Mesenteric fat pad (tissue), 1 donor: Measurements from ENCODE around the gene RXRG. TPM values are rescaled to one million over a fixed set of nuclear protein-coding genes. Genes with fewer than 3 reads are reported as not detected.
"Not testable (repeated sequence)": the region's sequence is repeated elsewhere in the genome, so short reads cannot be mapped to it uniquely, and the experiment has no call there.

Experiments
- DNase-seq: peaks from one replicate; pipeline ENCODE4 v3.0.0-alpha.2; 2020; ENCODE audit warnings: low spot score
- long read RNA-seq: library from polyadenylated mRNA; unstranded; transcript quantifications from one replicate; pipeline ENCODE4 v2.0.0, GENCODE V29; 2020
- total RNA-seq: library from RNA; stranded (reverse); fragmentation: NEBNext Ultra II Directional; extraction: Animal tissue kit (Norgen Biotek cat#: 25700); gene quantifications from one replicate; pipeline ENCODE4 v1.2.1, GENCODE V29; 2021
- donor health status: DM: yes; HTN: yes; CAD: no.

RXRG gene
- 1.4 TPM for total RNA-seq
- long read RNA-seq, result 0 reads

- no peak for DNase-seq
Observed at GRCh38 chr1:165444897-165445370, at the start of gene RXRG. Gene RXRG, minus strand, starts transcription at chr1:165445126. Its CDS starts 233 bp downstream, at chr1:165444893.

- DNase-seq, result no peak
Observed at GRCh38 chr1:165492845-165493373, 48.0 kb upstream of the RXRG start.

GRCh38 chr1:165490175-165490574 is 45.2 kb upstream of the RXRG start:
- DNase-seq, result no peak

GRCh38 chr1:165487921-165488320 is 43.0 kb upstream of the RXRG start:
- DNase-seq, result no peak

GRCh38 chr1:165486663-165487062 is 41.7 kb upstream of the RXRG start:
- DNase-seq, result no peak

- DNase-seq, result no peak
Observed at GRCh38 chr1:165485716-165486115, 40.8 kb upstream of the RXRG start.

- no peak for DNase-seq
Observed at GRCh38 chr1:165484532-165484931, 39.6 kb upstream of the RXRG start.

- no peak for DNase-seq
Observed at GRCh38 chr1:165483412-165483811, 38.5 kb upstream of the RXRG start.

- DNase-seq, result no peak
Observed at GRCh38 chr1:165481820-165482532, 37.0 kb upstream of the RXRG start.

GRCh38 chr1:165476776-165477175 is 31.9 kb upstream of the RXRG start:
- no peak for DNase-seq

GRCh38 chr1:165474196-165474595 is 29.3 kb upstream of the RXRG start:
- DNase-seq, result no peak

- DNase-seq, result no peak
Observed at GRCh38 chr1:165473081-165473480, 28.2 kb upstream of the RXRG start.

GRCh38 chr1:165468726-165469249 is 23.9 kb upstream of the RXRG start:
- DNase-seq, result no peak

GRCh38 chr1:165468253-165468652 is 23.3 kb upstream of the RXRG start:
- DNase-seq, result no peak

- no peak for DNase-seq
Observed at GRCh38 chr1:165467706-165468105, 22.8 kb upstream of the RXRG start.

- DNase-seq, result no peak
Observed at GRCh38 chr1:165463978-165464377, 19.1 kb upstream of the RXRG start.

GRCh38 chr1:165459683-165460082 is 14.8 kb upstream of the RXRG start:
- DNase-seq, result not testable (repeated sequence)

GRCh38 chr1:165456861-165457260 is 11.9 kb upstream of the RXRG start:
- DNase-seq, result no peak

GRCh38 chr1:165456114-165456513 is 11.2 kb upstream of the RXRG start:
- DNase-seq, result no peak

- DNase-seq, result no peak
Observed at GRCh38 chr1:165455111-165455510, 10.2 kb upstream of the RXRG start.

GRCh38 chr1:165454091-165454610 is 9.2 kb upstream of the RXRG start:
- DNase-seq, result no peak

GRCh38 chr1:165452336-165453130 is 7.6 kb upstream of the RXRG start:
- DNase-seq, result no peak
